Neural cell (in vitro differentiated cells): ENCODE measurements around the gene RPS8.

Experiments
- CTCF ChIP-seq: fragments of 450-650 bp; IDR thresholded peaks from 2 replicates; pipeline ENCODE4 v1.5.1; 2014; ENCODE audit warnings: antibody characterized with exemption, mild to moderate bottlenecking, moderate library complexity; ENCODE audit not compliant: poor library complexity, severe bottlenecking
- EZH2 ChIP-seq: fragments of 200-600, 300-800 bp; shearing (Covaris generic), sonication (generic); IDR thresholded peaks from 2 replicates; pipeline ENCODE4 v1.6.1; 2014; ENCODE audit warnings: antibody characterized with exemption, low read length, borderline replicate concordance, mild to moderate bottlenecking; ENCODE audit not compliant: insufficient read depth, poor library complexity, severe bottlenecking
- POLR2AphosphoS5 ChIP-seq: IDR thresholded peaks from 2 replicates; pipeline ENCODE4 v1.6.1; 2012
- SMC3 ChIP-seq: fragments of 450-650 bp; conservative IDR thresholded peaks from 2 replicates; pipeline ENCODE4 v1.6.1; 2014; ENCODE audit warnings: antibody characterized with exemption, mild to moderate bottlenecking, moderate library complexity; ENCODE audit not compliant: poor library complexity

GRCh38 chr1:44820328-44821239 is 45.2 kb downstream of the RPS8 start:
- TF ChIP-seq CTCF (no peak), EZH2 (no peak), POLR2AphosphoS5 (no peak), SMC3 (no peak)
